Measurements from ENCODE around the gene KCNG3. TPM values are rescaled to one million over a fixed set of nuclear protein-coding genes. Genes with fewer than 3 reads are reported as not detected.

KCNG3 gene
- total and polyA plus RNA-seq, 2 of the 13 experiments (the other 11 are each of a cell fraction or from before 2014, with no cell fraction given) = 2.8 to 4.8 TPM

GRCh38 chr2:42493468-42494354, at the start of gene KCNG3 (continued):
- TF ChIP-seq MTF2 (CRISPR knock-in tag; IDR thresholded peaks at IDR 0.05; ENCODE audit: borderline replicate concordance) (0 out of 2 replicates have a peak, but pooled peaks have one; percentile 93), NFKB2 (CRISPR knock-in tag; IDR thresholded peaks at IDR 0.05; ENCODE audit: borderline replicate concordance) (no peak), RFX3 (CRISPR knock-in tag; IDR thresholded peaks at IDR 0.05) (no peak), MAX (IDR thresholded peaks at IDR 0.05) (peak; percentile 74), PAXIP1 (CRISPR knock-in tag; conservative IDR thresholded peaks at IDR 0.05) (peak; percentile 35; the same call in 1 of the 2 replicates), ARID4A (CRISPR knock-in tag; IDR thresholded peaks at IDR 0.05; ENCODE audit: borderline replicate concordance) (peak; percentile 41; the same call in 1 of the 2 replicates), DMTF1 (CRISPR knock-in tag; IDR thresholded peaks at IDR 0.05) (no peak), MIER3 (CRISPR knock-in tag; IDR thresholded peaks at IDR 0.05; ENCODE audit: borderline replicate concordance) (no peak), KDM2A (CRISPR knock-in tag; IDR thresholded peaks at IDR 0.05; ENCODE audit: borderline replicate concordance, low read depth) (peak; percentile 80), ZNF878 (CRISPR knock-in tag; IDR thresholded peaks at IDR 0.05) (peak; percentile 43; the same call in 1 of the 2 replicates), REST (IDR thresholded peaks at IDR 0.05; ENCODE audit: borderline replicate concordance in 1 of 2, low read depth in 1 of 2, low read length in 2 of 2) (peak in 1 of 2 experiments; percentile 54; a peak in 1 of 4 replicates), IRF2 (CRISPR knock-in tag; IDR thresholded peaks at IDR 0.05) (0 out of 2 replicates have a peak, but pooled peaks have one; percentile 44)
